OCI-LY1 (cell line): Measurements from ENCODE around the gene GPR119.

Experiments used
- EZH2 ChIP-seq: fragments of 200-600 bp; sonication (generic), shearing (Covaris generic); IDR thresholded peaks from 2 replicates; pipeline ENCODE4 v1.8.0; 2017; ENCODE audit warnings: borderline replicate concordance, mixed run types, mild to moderate bottlenecking, antibody characterized with exemption, low read length, moderate library complexity, mixed read lengths
- TF ChIP-seq, protein P1 (sequence below): fragments of 200-600 bp; sonication (generic), shearing (Covaris generic); IDR thresholded peaks from 2 replicates; pipeline ENCODE4 v1.5.1; 2017; ENCODE audit warnings: mild to moderate bottlenecking, antibody characterized with exemption, low read length, moderate library complexity, mixed read lengths

DNA sequence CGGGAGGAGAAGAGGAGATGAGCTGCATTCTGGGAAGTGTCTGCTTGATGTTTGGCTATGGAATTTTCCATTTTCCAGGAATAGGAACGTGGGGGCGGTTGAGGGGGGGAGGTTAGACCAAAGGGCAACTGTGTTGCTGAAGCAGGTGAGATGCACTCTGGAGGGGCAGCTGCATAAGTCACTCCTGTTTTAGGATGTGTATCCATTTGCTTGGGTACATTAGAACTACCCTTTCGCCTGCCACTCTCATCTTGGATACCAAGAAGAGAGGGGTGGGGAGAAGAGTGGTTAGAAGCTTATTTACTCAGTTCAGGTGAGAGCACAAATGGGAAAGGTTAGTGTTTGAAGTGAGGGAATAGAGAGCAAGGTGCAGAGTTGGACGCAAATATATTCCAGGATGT is 934 bp upstream of the GPR119 start:
- TF ChIP-seq, protein P1, sequence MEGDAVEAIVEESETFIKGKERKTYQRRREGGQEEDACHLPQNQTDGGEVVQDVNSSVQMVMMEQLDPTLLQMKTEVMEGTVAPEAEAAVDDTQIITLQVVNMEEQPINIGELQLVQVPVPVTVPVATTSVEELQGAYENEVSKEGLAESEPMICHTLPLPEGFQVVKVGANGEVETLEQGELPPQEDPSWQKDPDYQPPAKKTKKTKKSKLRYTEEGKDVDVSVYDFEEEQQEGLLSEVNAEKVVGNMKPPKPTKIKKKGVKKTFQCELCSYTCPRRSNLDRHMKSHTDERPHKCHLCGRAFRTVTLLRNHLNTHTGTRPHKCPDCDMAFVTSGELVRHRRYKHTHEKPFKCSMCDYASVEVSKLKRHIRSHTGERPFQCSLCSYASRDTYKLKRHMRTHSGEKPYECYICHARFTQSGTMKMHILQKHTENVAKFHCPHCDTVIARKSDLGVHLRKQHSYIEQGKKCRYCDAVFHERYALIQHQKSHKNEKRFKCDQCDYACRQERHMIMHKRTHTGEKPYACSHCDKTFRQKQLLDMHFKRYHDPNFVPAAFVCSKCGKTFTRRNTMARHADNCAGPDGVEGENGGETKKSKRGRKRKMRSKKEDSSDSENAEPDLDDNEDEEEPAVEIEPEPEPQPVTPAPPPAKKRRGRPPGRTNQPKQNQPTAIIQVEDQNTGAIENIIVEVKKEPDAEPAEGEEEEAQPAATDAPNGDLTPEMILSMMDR: no peak
- no peak for TF ChIP-seq EZH2
